Embryonic facial prominence (tissue), 1 donor: ENCODE measurements around the gene RAB4A.
"Not testable (repeated sequence)": the region's sequence is repeated elsewhere in the genome, so short reads cannot be mapped to it uniquely, and the experiment has no call there.

ENCODE experiments used
- DNase-seq: peaks from one replicate; pipeline ENCODE4 v3.0.0-alpha.2; 2016; ENCODE audit errors: extremely low spot score

RAB4A gene

GRCh38 chr1:229272164-229273158 is 1.6 kb downstream of the RAB4A start:
- no peak for DNase-seq

GRCh38 chr1:229273507-229274232 is 2.8 kb downstream of the RAB4A start:
- DNase-seq, result no peak

GRCh38 chr1:229275005-229275404 is 4.1 kb downstream of the RAB4A start:
- no peak for DNase-seq

- no peak for DNase-seq
These were observed 7.3 kb downstream of the RAB4A start for GRCh38 chr1:229278120-229278741.

- DNase-seq, result no peak
These were observed 8.3 kb downstream of the RAB4A start for GRCh38 chr1:229279242-229279641.

- no peak for DNase-seq
These were observed 9.3 kb downstream of the RAB4A start for GRCh38 chr1:229280037-229280828.

- DNase-seq, result no peak
These were observed 10.0 kb downstream of the RAB4A start for GRCh38 chr1:229280921-229281320.

- DNase-seq, result no peak
These were observed 10.5 kb downstream of the RAB4A start for GRCh38 chr1:229281339-229281926.

GRCh38 chr1:229282295-229282823 is 11.4 kb downstream of the RAB4A start:
- no peak for DNase-seq

GRCh38 chr1:229283183-229283611 is 12.3 kb downstream of the RAB4A start:
- no peak for DNase-seq

GRCh38 chr1:229284887-229285286 is 14.0 kb downstream of the RAB4A start:
- no peak for DNase-seq

- no peak for DNase-seq
These were observed 14.5 kb downstream of the RAB4A start for GRCh38 chr1:229285440-229285839.

GRCh38 chr1:229286099-229286766 is 15.3 kb downstream of the RAB4A start:
- DNase-seq, result no peak

- DNase-seq, result no peak
These were observed 16.4 kb downstream of the RAB4A start for GRCh38 chr1:229287267-229287666.

GRCh38 chr1:229288516-229288915 is 17.6 kb downstream of the RAB4A start:
- DNase-seq, result no peak

- not testable (repeated sequence) for DNase-seq
These were observed 20.8 kb downstream of the RAB4A start for GRCh38 chr1:229291686-229292085.

GRCh38 chr1:229293528-229294204 is 22.8 kb downstream of the RAB4A start:
- no peak for DNase-seq

GRCh38 chr1:229295745-229296144 is 24.8 kb downstream of the RAB4A start:
- no peak for DNase-seq

- DNase-seq, result no peak
These were observed 25.6 kb downstream of the RAB4A start for GRCh38 chr1:229296541-229296941.

- no peak for DNase-seq
These were observed 26.8 kb downstream of the RAB4A start for GRCh38 chr1:229297746-229298145.
